Activated CD4-positive, CD25-positive, alpha-beta regulatory T cell treated with anti-CD3 and anti-CD28 coated beads, Interleukin-2, amount 50 U/mL, for 24 hours (primary cell): ENCODE data around the gene LEFTY2.
"Not testable (repeated sequence)": the region's sequence is repeated elsewhere in the genome, so short reads cannot be mapped to it uniquely, and the experiment has no call there.

Experiments used
- ATAC-seq, 2 donors: fragments of 150-1000 bp; cut with Tn5 transposase; one replicate each; pipeline ENCODE4 v1.10.0; 2021; ENCODE audit warnings: mild to moderate bottlenecking in 1 of 2, moderate library complexity in 1 of 2

LEFTY2 gene

GRCh38 chr1:225899044-225899925, 41.7 kb downstream of the LEFTY2 start:
- ATAC-seq, result no peak

GRCh38 chr1:225897595-225898514, 43.2 kb downstream of the LEFTY2 start:
- no peak for ATAC-seq

- peak; percentile 100 for ATAC-seq
These were observed 44.0 kb downstream of the LEFTY2 start for GRCh38 chr1:225896937-225897549.

- no peak for ATAC-seq
These were observed 44.5 kb downstream of the LEFTY2 start for GRCh38 chr1:225896494-225896893.

GRCh38 chr1:225892307-225892706, 48.7 kb downstream of the LEFTY2 start:
- ATAC-seq, result no peak

- no peak for ATAC-seq
These were observed 49.6 kb downstream of the LEFTY2 start for GRCh38 chr1:225891229-225891972.

GRCh38 chr1:225890346-225891228, 50.4 kb downstream of the LEFTY2 start:
- no peak for ATAC-seq

- ATAC-seq, result no peak
These were observed 51.3 kb downstream of the LEFTY2 start for GRCh38 chr1:225889743-225890142.

GRCh38 chr1:225888898-225889601, 52.0 kb downstream of the LEFTY2 start, which contains the start of gene LEFTY1:
LEFTY1 (minus strand) TSS chr1:225889146; CDS start chr1:225889066, 80 bp downstream.
- ATAC-seq, result no peak

GRCh38 chr1:225888289-225888897, 52.6 kb downstream of the LEFTY2 start:
- ATAC-seq, result no peak

- not testable (repeated sequence) for ATAC-seq
These were observed 53.3 kb downstream of the LEFTY2 start for GRCh38 chr1:225887554-225888288.

GRCh38 chr1:225887030-225887314, 54.0 kb downstream of the LEFTY2 start:
- no peak for ATAC-seq
